ENCODE measurements around the gene TMEFF2.

TMEFF2 gene

GRCh38 chr2:192196421-192197194 lies 1.9 kb upstream of the TMEFF2 start:
- TF ChIP-seq CTCF (IDR thresholded peaks at IDR 0.05) = no peak

GRCh38 chr2:192195548-192196418 lies 1.1 kb upstream of the TMEFF2 start:
- no peak for TF ChIP-seq CTCF (IDR thresholded peaks at IDR 0.05)

- no peak for TF ChIP-seq CTCF (IDR thresholded peaks at IDR 0.05)
These were observed 368 bp downstream of the TMEFF2 start for GRCh38 chr2:192194265-192194865.

GRCh38 chr2:192190474-192190873 lies 4.3 kb downstream of the TMEFF2 start:
- peak; percentile 62 for TF ChIP-seq CTCF (IDR thresholded peaks at IDR 0.05)

GRCh38 chr2:192186806-192187205 lies 7.9 kb downstream of the TMEFF2 start:
- TF ChIP-seq CTCF (IDR thresholded peaks at IDR 0.05) = no peak

GRCh38 chr2:192184349-192184748 lies 10.4 kb downstream of the TMEFF2 start:
- no peak for TF ChIP-seq CTCF (IDR thresholded peaks at IDR 0.05)

- TF ChIP-seq CTCF (IDR thresholded peaks at IDR 0.05) = no peak
These were observed 11.4 kb downstream of the TMEFF2 start for GRCh38 chr2:192183296-192183695.

All from LNCAP (cell line).